GM18526 (cell line): ENCODE measurements around the gene TMEM52.

Experiments used
- POLR2A ChIP-seq: IDR thresholded peaks from 3 replicates; pipeline ENCODE4 v1.6.1; 2011; ENCODE audit not compliant: insufficient read length; ENCODE audit errors: extremely low read depth

Gene TMEM52

DNA sequence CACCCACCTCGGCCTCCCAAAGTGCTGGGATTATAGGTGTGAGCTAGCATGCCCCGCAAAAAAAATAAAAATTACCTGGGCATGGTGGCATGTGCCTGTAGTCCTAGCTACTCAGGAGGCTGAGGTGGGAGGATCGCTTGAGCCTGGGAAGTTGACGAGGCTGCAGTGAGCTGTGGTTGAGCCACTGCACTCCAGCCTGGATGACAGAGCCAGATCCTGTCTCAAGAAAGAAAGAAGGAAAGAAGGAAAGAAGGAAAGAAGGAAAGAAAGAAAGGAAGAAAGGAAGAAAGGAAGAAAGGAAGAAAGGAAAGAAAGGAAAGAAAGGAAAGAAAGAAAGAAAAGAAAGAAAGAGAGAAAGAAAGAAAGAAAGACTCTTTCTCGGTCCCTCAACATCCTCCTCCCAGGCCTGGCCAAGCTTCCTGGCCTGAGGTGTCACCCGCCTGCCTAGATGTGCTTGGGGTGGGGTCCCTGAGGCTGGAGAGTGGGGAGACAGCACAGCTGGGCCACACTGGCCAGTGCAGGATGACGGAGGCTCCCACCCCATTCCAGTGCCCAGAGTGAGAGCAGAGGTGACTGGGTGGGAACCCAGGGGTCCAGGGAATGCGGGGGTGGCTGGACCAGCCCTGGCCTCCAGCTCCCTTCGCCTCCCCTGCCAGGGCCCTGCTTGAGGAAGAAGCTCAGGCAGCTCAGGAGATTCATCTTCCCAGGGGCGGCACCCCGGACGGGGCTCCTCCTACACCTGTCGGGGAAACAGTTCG, 18.0 kb downstream of the TMEM52 start:
- TF ChIP-seq POLR2A: no peak

DNA sequence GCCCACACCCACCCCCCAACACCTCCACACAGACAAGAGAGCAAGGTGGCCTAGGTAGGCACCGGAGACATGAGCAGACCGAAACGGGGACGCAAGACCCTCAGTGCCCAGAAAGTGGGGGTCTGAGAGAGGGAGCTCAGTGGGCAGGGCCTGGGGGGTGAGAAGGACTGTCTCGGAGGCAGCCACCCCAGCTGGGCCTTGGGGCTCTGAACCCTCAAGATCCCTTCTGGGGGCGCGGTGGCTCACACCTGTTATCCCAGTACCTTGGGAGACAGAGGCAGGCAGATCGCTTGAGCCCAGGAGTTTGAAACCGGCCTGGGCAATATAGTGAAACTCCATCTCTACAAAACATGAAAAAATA, 19.1 kb downstream of the TMEM52 start:
- TF ChIP-seq POLR2A: no peak

DNA sequence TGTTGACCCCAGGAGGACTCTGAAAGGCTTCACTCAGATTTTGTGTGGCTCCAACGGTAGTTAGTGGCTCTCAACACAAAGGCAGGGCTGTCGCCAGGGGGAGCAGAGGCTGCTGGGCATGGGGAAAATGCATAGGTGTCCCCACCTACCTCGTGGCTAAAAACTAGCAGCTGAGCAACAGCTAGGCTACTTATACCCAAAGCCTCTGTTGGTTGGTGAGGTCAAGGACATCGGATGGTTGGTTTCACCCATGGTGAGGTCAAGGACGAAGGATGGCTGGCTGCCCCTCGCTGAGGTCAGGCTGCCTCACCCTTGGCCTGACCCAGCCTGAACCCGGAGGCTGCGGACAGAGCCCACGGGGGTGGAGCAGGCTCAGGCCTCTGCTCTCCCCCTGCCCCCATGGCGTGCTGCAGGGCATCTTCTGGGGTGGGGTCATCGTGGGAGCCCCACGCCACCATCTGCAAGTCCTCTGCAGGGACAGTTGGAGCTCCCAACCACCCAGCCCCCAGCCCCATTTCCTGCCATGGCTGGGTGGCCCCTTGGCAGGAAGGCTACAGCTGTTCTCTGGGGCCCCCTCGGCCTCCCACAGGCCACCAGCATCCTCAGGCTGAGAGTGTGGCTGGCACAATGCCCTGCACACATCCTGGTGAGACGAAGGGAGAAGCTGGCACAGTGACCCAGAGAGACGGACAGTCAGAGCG, 19.7 kb downstream of the TMEM52 start:
- TF ChIP-seq POLR2A: no peak

DNA sequence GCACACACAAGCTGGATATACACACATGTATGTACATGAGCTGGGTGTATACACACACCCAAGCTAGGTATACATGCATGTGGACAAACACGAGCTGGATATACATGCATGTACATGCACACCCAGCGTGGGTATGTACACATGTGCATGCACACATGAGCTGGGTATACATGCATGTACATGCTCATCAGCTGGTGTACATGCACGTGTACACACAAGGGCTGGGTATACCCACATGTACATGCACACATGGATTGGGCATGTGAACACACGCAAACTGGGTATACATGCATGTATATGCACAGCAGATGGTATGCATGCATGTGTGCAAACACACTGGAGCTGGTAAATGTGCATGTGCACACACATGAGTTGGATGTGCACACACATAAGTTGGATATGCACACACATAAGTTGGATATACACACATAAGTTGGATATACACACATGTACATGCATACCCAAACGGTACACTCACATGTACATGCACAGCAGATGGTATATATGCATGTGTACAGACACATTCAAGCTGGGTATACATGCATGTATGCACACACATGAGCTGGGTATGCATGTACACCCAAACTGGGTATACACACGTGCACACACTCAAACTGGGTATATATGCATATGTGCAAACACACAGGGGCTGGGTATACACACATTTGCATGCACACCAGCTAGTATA, 20.7 kb downstream of the TMEM52 start:
- no peak for TF ChIP-seq POLR2A

DNA sequence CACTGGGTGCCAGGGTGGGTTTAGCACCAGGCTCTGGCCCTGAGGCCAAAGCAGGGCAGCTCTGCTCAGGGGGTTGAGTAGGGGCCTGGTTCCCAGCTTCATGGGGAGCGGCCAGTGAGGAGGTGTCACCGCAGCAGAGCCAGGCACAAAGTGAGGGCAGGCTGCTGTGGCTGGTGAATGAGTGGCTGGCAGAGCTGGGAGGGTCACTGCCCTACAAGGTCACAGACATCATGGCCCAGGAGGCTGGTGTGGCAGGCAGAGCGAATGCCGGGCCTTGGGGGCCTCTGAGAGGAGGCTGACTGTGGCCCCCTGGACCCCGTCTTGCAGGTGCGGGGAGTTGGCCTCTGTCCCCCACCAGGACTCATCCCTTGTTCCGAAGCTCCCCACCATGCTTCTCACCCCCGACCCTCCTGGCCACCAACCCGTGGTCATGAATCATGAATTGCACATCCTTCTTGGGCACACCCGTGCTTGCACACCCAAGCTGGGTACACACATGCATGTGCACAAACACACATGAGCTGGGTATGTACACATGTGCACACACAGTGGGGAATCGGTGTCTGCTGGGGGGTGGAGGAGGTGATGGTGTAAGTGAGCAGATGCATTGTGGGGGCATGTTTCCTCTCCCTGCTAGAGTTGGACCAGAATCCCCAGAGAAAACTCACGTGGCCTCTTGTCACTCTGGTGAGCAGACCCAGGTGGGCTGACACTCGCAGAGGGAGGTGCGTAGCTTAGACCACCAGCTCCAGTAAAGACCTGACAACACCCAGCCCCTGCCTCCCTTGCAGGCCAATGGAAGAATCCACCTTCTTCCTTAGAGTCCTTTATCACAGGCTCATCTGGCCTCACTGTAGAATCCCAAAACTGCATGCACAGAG, 23.4 kb downstream of the TMEM52 start:
- TF ChIP-seq POLR2A: no peak

DNA sequence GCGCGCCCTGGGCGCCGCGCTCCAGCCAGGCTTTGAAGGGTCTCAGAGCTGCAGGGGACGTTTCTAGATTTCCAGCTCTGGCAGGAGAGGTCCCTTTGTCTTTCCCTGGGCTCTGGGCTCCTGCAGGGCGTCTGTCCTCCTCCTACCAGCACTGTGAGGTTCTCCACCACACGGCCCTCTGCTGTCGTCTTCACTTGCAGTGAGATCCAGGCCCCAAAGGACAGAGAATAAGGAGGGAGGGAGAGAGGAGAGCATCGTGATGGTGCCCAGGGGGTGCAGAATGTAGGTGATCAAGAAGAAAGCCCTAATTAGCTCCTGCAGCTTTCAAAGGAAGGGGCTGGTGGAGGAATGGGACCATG, 24.0 kb downstream of the TMEM52 start:
- TF ChIP-seq POLR2A: no peak

DNA sequence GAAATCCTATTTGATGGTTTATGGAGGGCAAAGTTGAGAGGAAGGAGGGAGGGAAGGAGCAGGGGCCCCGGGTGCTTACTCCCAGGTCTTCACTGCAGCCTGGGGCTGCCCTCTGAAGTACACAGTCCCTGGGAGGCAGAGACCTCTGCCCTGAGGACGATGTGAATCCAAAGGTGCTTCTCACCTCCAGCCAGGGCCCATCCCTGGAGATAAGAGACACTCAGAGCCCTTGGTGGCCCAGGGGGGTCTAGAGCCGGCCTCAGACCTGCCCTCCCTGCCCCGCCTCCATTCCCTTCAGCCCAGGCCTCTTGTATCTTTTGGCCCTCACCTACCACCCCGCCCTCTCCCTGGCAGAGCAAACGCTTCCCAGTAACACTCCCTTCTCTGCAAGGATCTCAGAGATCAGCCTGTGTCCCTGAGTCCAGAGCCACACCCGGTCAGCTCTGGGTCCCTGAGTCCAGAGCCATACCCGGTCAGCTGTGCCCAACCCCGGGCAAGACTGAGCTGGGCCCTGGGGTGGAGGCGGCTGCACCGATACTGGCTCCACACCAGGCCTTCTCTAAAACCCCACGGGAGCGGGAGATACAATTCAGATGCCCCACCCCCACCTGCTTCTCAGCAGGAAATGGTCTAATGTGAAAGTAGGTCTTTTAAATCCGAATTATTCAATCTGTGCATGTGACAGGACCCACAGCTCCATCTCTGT, 24.6 kb downstream of the TMEM52 start:
- no peak for TF ChIP-seq POLR2A

DNA sequence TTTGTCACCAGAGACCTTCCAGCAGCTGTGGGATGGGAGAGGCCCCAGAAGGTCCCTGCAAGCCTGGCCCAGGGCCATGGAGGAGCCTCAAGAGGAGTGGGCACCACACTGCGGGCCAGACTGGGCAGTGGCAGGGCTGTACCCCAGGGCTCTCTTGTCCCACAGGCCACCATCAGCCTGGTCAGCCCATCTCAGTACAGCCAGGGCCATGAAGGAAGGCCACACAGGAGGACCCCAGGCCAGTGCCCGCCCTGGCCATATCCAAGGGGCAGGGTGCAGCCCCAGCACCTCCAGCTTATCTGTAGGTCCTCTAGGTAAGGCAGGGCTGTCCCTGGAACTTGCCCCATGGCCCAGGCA, 25.1 kb downstream of the TMEM52 start:
- no peak for TF ChIP-seq POLR2A

DNA sequence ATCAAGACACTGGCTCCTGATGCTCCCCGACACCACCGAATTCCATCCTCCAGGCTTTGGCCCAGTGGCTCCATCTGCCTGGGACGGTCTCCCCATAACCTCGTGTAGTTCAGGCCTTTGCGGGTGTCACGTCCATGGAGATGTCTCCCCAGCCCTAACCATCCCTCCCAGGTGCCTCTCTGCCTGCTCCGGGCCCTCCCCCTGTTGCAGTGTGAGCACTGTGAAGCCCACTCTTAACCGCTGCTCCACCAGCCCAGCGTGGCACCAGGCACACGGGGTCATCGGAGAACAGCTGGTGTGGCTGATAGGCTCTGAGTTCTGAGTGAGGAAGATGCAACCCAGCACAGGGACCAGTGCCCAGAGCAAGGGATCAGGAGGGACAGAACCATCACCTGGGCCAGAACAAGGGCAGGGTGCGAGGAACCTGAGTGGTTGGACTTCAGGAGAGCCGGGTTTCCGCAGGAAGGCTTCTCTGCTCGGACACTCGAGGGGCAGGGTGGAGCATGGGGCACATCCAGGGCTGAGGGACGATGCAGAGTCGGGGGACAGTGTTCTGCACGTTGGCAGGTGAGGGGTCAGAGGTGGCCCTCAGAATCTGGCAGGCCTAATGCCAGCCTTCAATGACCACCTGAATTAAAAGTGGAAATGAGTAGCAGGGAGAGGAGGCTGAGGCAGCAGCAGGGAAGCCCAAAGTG, 25.6 kb downstream of the TMEM52 start:
- no peak for TF ChIP-seq POLR2A

DNA sequence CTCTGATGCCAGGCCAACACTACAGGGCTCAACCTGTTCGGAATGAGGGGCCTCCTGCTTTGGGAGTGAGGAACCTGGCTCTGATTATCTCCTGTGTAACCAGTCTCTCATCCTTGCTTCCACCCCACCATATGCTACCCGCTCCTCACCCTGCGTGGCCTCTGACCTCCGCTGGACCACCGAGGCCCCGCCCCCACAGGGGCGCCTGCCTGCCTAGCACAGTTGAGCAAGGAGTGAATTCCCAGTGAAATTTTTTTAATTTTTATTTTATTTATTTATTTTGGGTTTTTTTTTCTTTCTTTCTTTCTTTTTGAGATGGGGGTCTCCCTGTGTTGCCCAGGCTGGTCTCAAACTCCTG, 26.3 kb downstream of the TMEM52 start:
- no peak for TF ChIP-seq POLR2A

DNA sequence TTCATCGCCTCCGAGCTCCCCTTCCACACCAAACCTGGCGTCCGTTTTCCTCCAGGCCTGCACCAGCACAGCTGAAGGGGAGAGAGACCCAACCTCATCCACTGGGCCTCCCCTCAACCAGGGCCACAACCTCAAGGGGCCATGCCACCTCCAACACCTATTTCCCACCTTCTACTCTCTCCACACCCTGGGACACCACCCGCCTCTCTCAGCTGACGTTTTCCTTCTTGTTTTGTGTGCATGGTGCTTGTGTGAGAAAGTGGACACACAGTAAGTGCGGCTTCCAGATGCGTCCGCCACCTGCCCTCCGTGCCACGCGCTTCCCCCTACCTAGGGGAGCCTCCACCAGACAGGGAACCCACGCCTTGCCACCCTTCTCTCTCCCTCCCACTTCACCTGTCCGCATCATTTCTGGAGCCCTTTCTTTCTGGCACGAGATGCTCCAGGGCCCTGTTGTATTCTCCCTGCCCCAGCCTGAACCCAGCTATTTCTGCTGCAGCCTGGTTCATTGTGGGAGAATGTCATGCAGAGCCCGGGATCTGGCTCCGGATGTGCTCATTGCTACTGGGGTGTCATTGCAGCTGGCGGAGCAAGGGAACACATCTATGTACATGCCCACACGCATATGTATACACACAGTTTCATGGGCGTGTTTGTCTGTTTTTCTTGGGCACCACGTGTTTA, 26.9 kb downstream of the TMEM52 start:
- TF ChIP-seq POLR2A: no peak

DNA sequence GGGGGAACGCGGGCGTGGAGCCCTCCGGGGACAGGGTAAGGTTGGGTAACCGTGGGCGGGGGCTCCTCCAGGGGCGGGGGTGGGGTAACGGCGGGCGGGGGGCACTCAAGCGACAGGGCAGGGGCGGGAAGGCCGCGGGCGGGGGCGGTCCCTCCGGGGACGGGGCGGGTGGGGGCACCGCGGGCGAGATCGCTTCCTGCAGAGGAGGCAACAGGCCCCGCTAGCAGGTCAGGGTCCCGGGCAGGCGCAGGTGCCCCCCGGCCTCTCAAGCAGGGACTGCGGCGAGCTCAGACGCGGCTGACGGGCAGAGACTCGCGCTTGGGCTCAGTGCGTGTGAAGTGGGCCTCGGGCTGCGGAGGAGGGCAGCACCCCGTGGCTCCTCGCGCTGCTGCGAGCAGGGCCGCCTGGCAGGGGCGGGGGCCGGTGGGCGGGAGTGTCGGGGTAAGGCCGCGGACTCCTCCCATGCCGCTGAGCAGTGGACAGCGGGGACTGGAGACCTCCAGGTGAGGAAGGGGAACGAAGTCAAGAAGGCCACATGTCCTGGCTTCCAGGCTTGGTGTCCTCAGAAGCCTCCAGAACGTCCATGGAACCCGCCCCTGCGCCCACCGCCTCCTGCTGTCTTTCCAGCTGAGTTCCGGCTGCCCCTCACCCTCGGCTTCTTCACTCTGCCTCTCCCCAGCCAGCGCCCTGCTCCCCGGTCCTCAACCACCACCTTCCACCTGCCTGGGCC, 27.6 kb downstream of the TMEM52 start:
- TF ChIP-seq POLR2A: no peak
